OCI-LY7 (cell line): ENCODE data around the gene SYK. TPM values are rescaled to one million over a fixed set of nuclear protein-coding genes. Genes with fewer than 3 reads are reported as not detected.

Experiments
- BruUV-seq: library from RNA; stranded (reverse); fragments of 400-500 nt; replicated peaks from 2 replicates; lab custom pipeline; 2021; lab: Mats Ljungman, UMichigan
- CTCF ChIA-PET: fragments of 300-600 bp; sonication (Branson Sonifier 250); formaldehyde crosslinking; loops from one replicate; lab custom pipeline; 2022; ENCODE audit warnings: antibody characterized with exemption; ENCODE audit not compliant: unreplicated experiment; lab: Charles Lee
- POLR2A ChIA-PET: fragments of 300-600 bp; sonication (Branson Sonifier 250); formaldehyde crosslinking; loops from one replicate; lab custom pipeline; 2022; ENCODE audit warnings: antibody characterized with exemption; lab: Charles Lee
- DNase-seq: peaks from one replicate; pipeline ENCODE4 v3.0.0-alpha.2; 2015; ENCODE audit warnings: low spot score
- H2AFZ ChIP-seq: fragments of 200-600 bp; sonication (generic), shearing (Covaris generic); 2 replicates; pipeline ENCODE4 v1.6.1; 2014; ENCODE audit warnings: mild to moderate bottlenecking, antibody characterized with exemption, low read length, moderate library complexity
- H3K27ac ChIP-seq: fragments of 200-600 bp; sonication (generic); 2 replicates; pipeline ENCODE4 v1.5.1; 2014; ENCODE audit warnings: mixed run types, low read depth, mild to moderate bottlenecking, moderate library complexity, low read length, inconsistent platforms; ENCODE audit not compliant: poor library complexity, severe bottlenecking
- H3K36me3 ChIP-seq: fragments of 200-600 bp; sonication (generic); 2 replicates; pipeline ENCODE4 v1.6.1; 2014; ENCODE audit warnings: mild to moderate bottlenecking, antibody characterized with exemption, low read length, moderate library complexity, mixed read lengths; ENCODE audit not compliant: insufficient read depth
- H3K4me1 ChIP-seq: fragments of 200-600 bp; sonication (generic); 2 replicates; pipeline ENCODE4 v1.5.1; 2014; ENCODE audit warnings: mild to moderate bottlenecking, low read length; ENCODE audit not compliant: insufficient read depth, poor library complexity, severe bottlenecking
- H3K4me2 ChIP-seq: fragments of 200-600 bp; sonication (generic); 2 replicates; pipeline ENCODE4 v1.6.1; 2014; ENCODE audit warnings: mild to moderate bottlenecking, low read length
- H3K4me3 ChIP-seq: fragments of 200-600 bp; sonication (generic); 2 replicates; pipeline ENCODE4 v1.5.1; 2014; ENCODE audit warnings: mild to moderate bottlenecking, low read depth, low read length; ENCODE audit not compliant: poor library complexity, severe bottlenecking
- H3K79me2 ChIP-seq: fragments of 200-600 bp; sonication (generic); 2 replicates; pipeline ENCODE4 v1.6.1; 2016; ENCODE audit warnings: low read depth, mild to moderate bottlenecking, low read length, moderate library complexity, mixed read lengths; ENCODE audit not compliant: insufficient read depth
- H3K9me2 ChIP-seq: fragments of 200-600 bp; sonication (generic); 2 replicates; pipeline ENCODE4 v1.6.1; 2016; ENCODE audit warnings: mild to moderate bottlenecking, low read length, mixed read lengths; ENCODE audit not compliant: insufficient read depth
- H3K9me3 ChIP-seq: fragments of 200-600 bp; sonication (generic); 2 replicates; pipeline ENCODE4 v1.6.1; 2014; ENCODE audit warnings: mild to moderate bottlenecking, mixed run types, low read length, mixed read lengths
- H4K20me1 ChIP-seq: fragments of 200-600 bp; sonication (generic); 2 replicates; pipeline ENCODE4 v1.6.1; 2014; ENCODE audit warnings: mild to moderate bottlenecking, antibody characterized with exemption, low read length, moderate library complexity, mixed read lengths; ENCODE audit not compliant: insufficient read depth
- EZH2phosphoT487 ChIP-seq: fragments of 200-600 bp; sonication (generic); IDR thresholded peaks from 2 replicates; pipeline ENCODE4 v1.6.1; 2018; ENCODE audit warnings: low read depth, borderline replicate concordance, mild to moderate bottlenecking, mixed run types, antibody characterized with exemption, low read length, moderate library complexity, mixed read lengths
- intact Hi-C: fragments of 100-400 bp; cut with micrococcal nuclease; formaldehyde crosslinking; loops from one replicate; pipeline ENCODE4 v1.10.0; 2022; ENCODE audit not compliant: unreplicated experiment
- total RNA-seq, 2 experiments: library from RNA; depleted of rRNA in 1 of 2; stranded (reverse); fragments of >200 nt in 1 of 2; shearing (Covaris generic) in 1 of 2; gene quantifications; 2 replicates each; pipeline ENCODE4 v1.2.3, GENCODE V29; 2014 to 2022
- TF ChIP-seq, protein P1 (sequence below): fragments of 200-600 bp; sonication (generic); conservative IDR thresholded peaks from 2 replicates; pipeline ENCODE4 v1.5.1; 2014; ENCODE audit warnings: mild to moderate bottlenecking, antibody characterized with exemption, low read length, moderate library complexity, mixed read lengths

Gene SYK
- total RNA-seq, 2 experiments from 2014 or later, result 112 to 175 TPM

DNA sequence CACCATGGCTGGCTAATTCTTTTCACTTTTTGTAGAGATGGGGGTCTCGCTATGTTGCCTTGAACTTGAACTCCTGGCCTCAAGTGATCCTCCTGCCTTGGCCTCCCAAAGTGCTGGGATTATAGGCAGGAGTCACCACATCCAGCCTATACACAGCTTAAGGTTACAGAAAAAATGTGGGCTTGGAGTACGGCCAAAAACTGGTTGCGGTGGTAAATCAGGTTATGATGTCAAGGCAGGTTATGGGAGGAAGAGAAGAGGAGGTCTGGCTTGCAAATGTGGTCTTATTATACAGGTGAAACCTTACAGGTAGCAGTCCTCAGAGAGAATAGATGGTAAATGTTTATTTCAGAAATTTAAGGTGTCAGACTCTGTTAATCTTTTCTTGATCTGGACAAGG lies 30.7 kb upstream of the SYK start:
- DNase-seq, result no peak
- ChIA-PET CTCF (no interaction called here), POLR2A (interaction anchor here (0.6 kb wide), 1 partner anchor 1020 kb away, joined by 3 read pairs; no protein-coding TSS in a partner anchor)
- no peak overlapping the region for H3K4me2 ChIP-seq
- peaks cover 29% of the 10 kb centered on the region for H3K4me1 ChIP-seq
- H4K20me1 ChIP-seq, result no peaks in the 10 kb centered on the region
- H3K36me3 ChIP-seq, result peaks cover 3% of the 10 kb centered on the region; the same call in 1 of the 2 replicates
- H3K9me3 ChIP-seq, result peaks cover 46% of the 10 kb centered on the region
- BruUV-seq, result no TSS peak
- TF ChIP-seq, protein P1, sequence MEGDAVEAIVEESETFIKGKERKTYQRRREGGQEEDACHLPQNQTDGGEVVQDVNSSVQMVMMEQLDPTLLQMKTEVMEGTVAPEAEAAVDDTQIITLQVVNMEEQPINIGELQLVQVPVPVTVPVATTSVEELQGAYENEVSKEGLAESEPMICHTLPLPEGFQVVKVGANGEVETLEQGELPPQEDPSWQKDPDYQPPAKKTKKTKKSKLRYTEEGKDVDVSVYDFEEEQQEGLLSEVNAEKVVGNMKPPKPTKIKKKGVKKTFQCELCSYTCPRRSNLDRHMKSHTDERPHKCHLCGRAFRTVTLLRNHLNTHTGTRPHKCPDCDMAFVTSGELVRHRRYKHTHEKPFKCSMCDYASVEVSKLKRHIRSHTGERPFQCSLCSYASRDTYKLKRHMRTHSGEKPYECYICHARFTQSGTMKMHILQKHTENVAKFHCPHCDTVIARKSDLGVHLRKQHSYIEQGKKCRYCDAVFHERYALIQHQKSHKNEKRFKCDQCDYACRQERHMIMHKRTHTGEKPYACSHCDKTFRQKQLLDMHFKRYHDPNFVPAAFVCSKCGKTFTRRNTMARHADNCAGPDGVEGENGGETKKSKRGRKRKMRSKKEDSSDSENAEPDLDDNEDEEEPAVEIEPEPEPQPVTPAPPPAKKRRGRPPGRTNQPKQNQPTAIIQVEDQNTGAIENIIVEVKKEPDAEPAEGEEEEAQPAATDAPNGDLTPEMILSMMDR, result no peak
- no peak for TF ChIP-seq EZH2phosphoT487
- no peak overlapping the region for H3K27ac ChIP-seq
- intact Hi-C loops, result no loop called here
- no peaks in the 10 kb centered on the region for H3K9me2 ChIP-seq
- no peak overlapping the region for H2AFZ ChIP-seq
- no peak overlapping the region for H3K4me3 ChIP-seq
- no peaks in the 10 kb centered on the region for H3K79me2 ChIP-seq

DNA sequence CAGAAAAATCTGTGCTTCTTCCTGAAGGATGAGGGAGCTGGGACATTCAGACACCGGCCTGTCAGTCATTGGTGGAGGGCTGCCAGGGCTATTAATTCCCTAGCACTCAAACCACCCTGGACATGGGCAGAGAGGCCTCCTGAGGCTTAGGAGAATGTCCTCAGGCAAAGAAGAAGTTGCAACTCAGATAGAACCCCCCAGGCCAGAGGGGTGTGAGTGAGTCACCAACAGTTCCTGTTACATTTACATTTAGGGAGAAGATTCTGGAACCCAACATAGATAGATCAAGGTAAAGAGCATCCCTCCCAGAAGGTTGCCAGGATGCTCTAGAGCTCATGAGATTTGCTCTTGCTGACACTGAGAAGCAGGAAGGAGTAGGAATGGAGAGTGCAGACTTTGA lies 29.2 kb upstream of the SYK start:
- intact Hi-C loops, result no loop called here
- Histone ChIP-seq H3K9me2 (no peaks in the 10 kb centered on the region), H3K4me2 (no peak overlapping the region), H3K4me1 (peaks cover 32% of the 10 kb centered on the region), H3K4me3 (no peak overlapping the region), H3K9me3 (peaks cover 41% of the 10 kb centered on the region), H2AFZ (no peak overlapping the region), H3K79me2 (no peaks in the 10 kb centered on the region), H3K27ac (no peak overlapping the region), H3K36me3 (peaks cover 3% of the 10 kb centered on the region; the same call in 1 of the 2 replicates), H4K20me1 (no peaks in the 10 kb centered on the region)
- CTCF ChIA-PET, result no interaction called here
- DNase-seq, result no peak
- BruUV-seq, result no TSS peak
- no peak for TF ChIP-seq EZH2phosphoT487
- TF ChIP-seq, protein P1, result no peak
- POLR2A ChIA-PET, result no interaction called here

DNA sequence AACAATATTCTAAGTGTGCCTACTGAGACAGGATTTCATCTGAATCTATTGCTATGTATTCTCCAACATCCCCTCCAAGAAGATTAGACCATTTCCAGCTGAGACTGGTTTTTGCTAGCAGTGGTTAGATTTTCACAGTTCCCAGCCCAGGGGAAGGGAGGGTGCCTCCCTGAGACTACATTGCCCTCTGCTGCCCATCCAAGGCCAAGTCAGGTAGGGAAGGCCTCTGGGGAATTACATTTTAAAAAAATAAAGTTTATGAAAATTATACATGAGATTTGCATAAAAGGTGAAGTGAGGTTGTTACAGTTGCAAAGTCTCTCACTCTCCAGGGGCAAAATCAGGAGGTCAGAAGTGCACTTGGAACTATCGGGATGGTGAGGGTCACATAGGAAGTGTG lies 28.0 kb upstream of the SYK start:
- Histone ChIP-seq H3K9me3 (peaks cover 29% of the 10 kb centered on the region), H3K4me1 (peaks cover 32% of the 10 kb centered on the region)
- intact Hi-C loops, result loop anchor here (1.0 kb wide), 4 partner anchors 23 to 98 kb away; partner anchors contain the start of gene SYK

More for the DNA sequence above, 28.0 kb upstream of the SYK start:
- TF ChIP-seq, protein P1, result peak; percentile 78
- no peak for TF ChIP-seq EZH2phosphoT487
- Histone ChIP-seq H3K9me2 (no peaks in the 10 kb centered on the region), H2AFZ (peak overlapping the region; percentile 18; the same call in 1 of the 2 replicates), H3K36me3 (peaks cover 3% of the 10 kb centered on the region; the same call in 1 of the 2 replicates), H3K4me2 (peak overlapping the region; percentile 57), H3K4me3 (no peak overlapping the region), H3K27ac (peak overlapping the region; percentile 69), H4K20me1 (no peaks in the 10 kb centered on the region), H3K79me2 (no peaks in the 10 kb centered on the region)
- peak; percentile 66 for DNase-seq
- ChIA-PET POLR2A (no interaction called here), CTCF (no interaction called here)
- no TSS peak for BruUV-seq
